OCI-LY7 (cell line): ENCODE measurements around the gene FMNL2. TPM values are rescaled to one million over a fixed set of nuclear protein-coding genes. Genes with fewer than 3 reads are reported as not detected.

ENCODE experiments used
- BruUV-seq: library from RNA; stranded (reverse); fragments of 400-500 nt; replicated peaks from 2 replicates; lab custom pipeline; 2021; lab: Mats Ljungman, UMichigan
- CTCF ChIA-PET: fragments of 300-600 bp; sonication (Branson Sonifier 250); formaldehyde crosslinking; loops from one replicate; lab custom pipeline; 2022; ENCODE audit warnings: antibody characterized with exemption; ENCODE audit not compliant: unreplicated experiment; lab: Charles Lee
- POLR2A ChIA-PET: fragments of 300-600 bp; sonication (Branson Sonifier 250); formaldehyde crosslinking; loops from one replicate; lab custom pipeline; 2022; ENCODE audit warnings: antibody characterized with exemption; lab: Charles Lee
- DNase-seq: peaks from one replicate; pipeline ENCODE4 v3.0.0-alpha.2; 2015; ENCODE audit warnings: low spot score
- H2AFZ ChIP-seq: fragments of 200-600 bp; sonication (generic), shearing (Covaris generic); 2 replicates; pipeline ENCODE4 v1.6.1; 2014; ENCODE audit warnings: mild to moderate bottlenecking, antibody characterized with exemption, low read length, moderate library complexity
- H3K27ac ChIP-seq: fragments of 200-600 bp; sonication (generic); 2 replicates; pipeline ENCODE4 v1.5.1; 2014; ENCODE audit warnings: mixed run types, low read depth, mild to moderate bottlenecking, moderate library complexity, low read length, inconsistent platforms; ENCODE audit not compliant: poor library complexity, severe bottlenecking
- H3K36me3 ChIP-seq: fragments of 200-600 bp; sonication (generic); 2 replicates; pipeline ENCODE4 v1.6.1; 2014; ENCODE audit warnings: mild to moderate bottlenecking, antibody characterized with exemption, low read length, moderate library complexity, mixed read lengths; ENCODE audit not compliant: insufficient read depth
- H3K4me1 ChIP-seq: fragments of 200-600 bp; sonication (generic); 2 replicates; pipeline ENCODE4 v1.5.1; 2014; ENCODE audit warnings: mild to moderate bottlenecking, low read length; ENCODE audit not compliant: insufficient read depth, poor library complexity, severe bottlenecking
- H3K4me2 ChIP-seq: fragments of 200-600 bp; sonication (generic); 2 replicates; pipeline ENCODE4 v1.6.1; 2014; ENCODE audit warnings: mild to moderate bottlenecking, low read length
- H3K4me3 ChIP-seq: fragments of 200-600 bp; sonication (generic); 2 replicates; pipeline ENCODE4 v1.5.1; 2014; ENCODE audit warnings: mild to moderate bottlenecking, low read depth, low read length; ENCODE audit not compliant: poor library complexity, severe bottlenecking
- H3K79me2 ChIP-seq: fragments of 200-600 bp; sonication (generic); 2 replicates; pipeline ENCODE4 v1.6.1; 2016; ENCODE audit warnings: low read depth, mild to moderate bottlenecking, low read length, moderate library complexity, mixed read lengths; ENCODE audit not compliant: insufficient read depth
- H3K9me2 ChIP-seq: fragments of 200-600 bp; sonication (generic); 2 replicates; pipeline ENCODE4 v1.6.1; 2016; ENCODE audit warnings: mild to moderate bottlenecking, low read length, mixed read lengths; ENCODE audit not compliant: insufficient read depth
- H3K9me3 ChIP-seq: fragments of 200-600 bp; sonication (generic); 2 replicates; pipeline ENCODE4 v1.6.1; 2014; ENCODE audit warnings: mild to moderate bottlenecking, mixed run types, low read length, mixed read lengths
- H4K20me1 ChIP-seq: fragments of 200-600 bp; sonication (generic); 2 replicates; pipeline ENCODE4 v1.6.1; 2014; ENCODE audit warnings: mild to moderate bottlenecking, antibody characterized with exemption, low read length, moderate library complexity, mixed read lengths; ENCODE audit not compliant: insufficient read depth
- CTCF ChIP-seq: fragments of 200-600 bp; sonication (generic); conservative IDR thresholded peaks from 2 replicates; pipeline ENCODE4 v1.5.1; 2014; ENCODE audit warnings: mild to moderate bottlenecking, antibody characterized with exemption, low read length, moderate library complexity, mixed read lengths
- EZH2phosphoT487 ChIP-seq: fragments of 200-600 bp; sonication (generic); IDR thresholded peaks from 2 replicates; pipeline ENCODE4 v1.6.1; 2018; ENCODE audit warnings: low read depth, borderline replicate concordance, mild to moderate bottlenecking, mixed run types, antibody characterized with exemption, low read length, moderate library complexity, mixed read lengths
- intact Hi-C: fragments of 100-400 bp; cut with micrococcal nuclease; formaldehyde crosslinking; loops from one replicate; pipeline ENCODE4 v1.10.0; 2022; ENCODE audit not compliant: unreplicated experiment
- total RNA-seq, 2 experiments: library from RNA; depleted of rRNA in 1 of 2; stranded (reverse); fragments of >200 nt in 1 of 2; shearing (Covaris generic) in 1 of 2; gene quantifications; 2 replicates each; pipeline ENCODE4 v1.2.3, GENCODE V29; 2014 to 2022

FMNL2 gene
- total RNA-seq, 2 experiments from 2014 or later: 0.03 to 0.21 TPM

GRCh38 chr2:152460567-152460966 lies 125.6 kb downstream of the FMNL2 start:
- no peak for DNase-seq
- Histone ChIP-seq H3K9me2 (no peaks in the 10 kb centered on the region), H3K9me3 (no peaks in the 10 kb centered on the region), H3K36me3 (no peaks in the 10 kb centered on the region), H3K4me2 (no peak overlapping the region), H3K4me3 (no peak overlapping the region), H2AFZ (no peak overlapping the region), H3K27ac (no peak overlapping the region), H4K20me1 (no peaks in the 10 kb centered on the region), H3K4me1 (no peaks in the 10 kb centered on the region), H3K79me2 (no peaks in the 10 kb centered on the region)
- intact Hi-C loops: no loop called here
- no peak for TF ChIP-seq EZH2phosphoT487
- CTCF ChIA-PET: no interaction called here
- BruUV-seq: no TSS peak
- POLR2A ChIA-PET: interaction anchor here (0.6 kb wide), 1 partner anchor 31 kb away, joined by 3 read pairs; no protein-coding TSS in a partner anchor

- no peaks in the 10 kb centered on the region for H3K9me2 ChIP-seq
- no peak overlapping the region for H3K27ac ChIP-seq
- no peaks in the 10 kb centered on the region for H4K20me1 ChIP-seq
- TF ChIP-seq EZH2phosphoT487: no peak
- TF ChIP-seq CTCF: no peak
- H3K36me3 ChIP-seq: no peaks in the 10 kb centered on the region
- no peaks in the 10 kb centered on the region for H3K4me1 ChIP-seq
- CTCF ChIA-PET: no interaction called here
- H3K9me3 ChIP-seq: no peaks in the 10 kb centered on the region
- POLR2A ChIA-PET: interaction anchor here (0.5 kb wide), 1 partner anchor 16 kb away, joined by 4 read pairs; no protein-coding TSS in a partner anchor
- no peak overlapping the region for H2AFZ ChIP-seq
- intact Hi-C loops: no loop called here
- DNase-seq: no peak
- H3K4me2 ChIP-seq: no peak overlapping the region
- no peak overlapping the region for H3K4me3 ChIP-seq
- no TSS peak for BruUV-seq
- H3K79me2 ChIP-seq: no peaks in the 10 kb centered on the region
These were observed 127.1 kb downstream of the FMNL2 start for GRCh38 chr2:152462120-152462519.

- DNase-seq: no peak
- Histone ChIP-seq H3K4me3 (no peak overlapping the region), H3K4me1 (no peaks in the 10 kb centered on the region), H3K9me2 (no peaks in the 10 kb centered on the region), H3K36me3 (no peaks in the 10 kb centered on the region), H4K20me1 (no peaks in the 10 kb centered on the region), H3K27ac (no peak overlapping the region), H3K4me2 (no peak overlapping the region), H3K79me2 (no peaks in the 10 kb centered on the region), H3K9me3 (no peaks in the 10 kb centered on the region), H2AFZ (no peak overlapping the region)
- CTCF ChIA-PET: no interaction called here
- TF ChIP-seq CTCF (no peak), EZH2phosphoT487 (no peak)
- BruUV-seq: no TSS peak
- intact Hi-C loops: no loop called here
- POLR2A ChIA-PET: no interaction called here
These were observed 127.8 kb downstream of the FMNL2 start for GRCh38 chr2:152462779-152463178.
